SK-N-MC (cell line): ENCODE data around the gene CBFB.

Source experiments
- DNase-seq: peaks from one replicate; pipeline ENCODE4 v3.0.0-alpha.2; 2011; ENCODE audit warnings: low read depth, low spot score
- H3K27ac ChIP-seq: fragments of 200-600 bp; sonication (generic); 2 replicates; pipeline ENCODE4 v1.5.1; 2016; ENCODE audit warnings: mixed run types
- H3K36me3 ChIP-seq: fragments of 200-600 bp; sonication (generic); 2 replicates; pipeline ENCODE4 v1.6.1; 2017; ENCODE audit warnings: antibody characterized with exemption, low read length, mixed read lengths; ENCODE audit not compliant: insufficient read depth
- H3K4me3 ChIP-seq: fragments of 200-600 bp; sonication (generic); 2 replicates; pipeline ENCODE4 v1.5.1; 2016
- H3K9ac ChIP-seq: fragments of 200-600 bp; sonication (generic); 2 replicates; pipeline ENCODE4 v1.8.0; 2017; ENCODE audit warnings: mixed run types, mixed read lengths; ENCODE audit not compliant: insufficient read length
- H3K9me3 ChIP-seq: fragments of 200-600 bp; sonication (generic); 2 replicates; pipeline ENCODE4 v1.6.1; 2017; ENCODE audit warnings: low read depth, mild to moderate bottlenecking, antibody characterized with exemption, low read length, moderate library complexity, mixed read lengths
- EZH2 ChIP-seq: fragments of 200-600 bp; sonication (generic); IDR thresholded peaks from one replicate; pipeline ENCODE4 v1.6.1; 2017; ENCODE audit warnings: antibody characterized with exemption
- FOXP2 ChIP-seq: optimal IDR thresholded peaks from 2 replicates; pipeline ENCODE3; 2011; ENCODE audit warnings: mild to moderate bottlenecking, moderate library complexity; ENCODE audit not compliant: insufficient read depth; ENCODE audit errors: extremely low read length, control extremely low read depth
- POLR2AphosphoS5 ChIP-seq: IDR thresholded peaks from 2 replicates; pipeline ENCODE4 v1.6.1; 2012; ENCODE audit warnings: mild to moderate bottlenecking, low read depth, low read length, borderline replicate concordance

CBFB gene

GRCh38 chr16:67021321-67021720, 7.6 kb upstream of the CBFB start:
- Histone ChIP-seq H3K4me3 (no peak overlapping the region), H3K9ac (no peak overlapping the region), H3K36me3 (no peaks in the 10 kb centered on the region), H3K27ac (no peak overlapping the region), H3K9me3 (no peaks in the 10 kb centered on the region)
- DNase-seq: no peak
- TF ChIP-seq FOXP2: no peak
- no peak for TF ChIP-seq EZH2
- TF ChIP-seq POLR2AphosphoS5: no peak

DNA sequence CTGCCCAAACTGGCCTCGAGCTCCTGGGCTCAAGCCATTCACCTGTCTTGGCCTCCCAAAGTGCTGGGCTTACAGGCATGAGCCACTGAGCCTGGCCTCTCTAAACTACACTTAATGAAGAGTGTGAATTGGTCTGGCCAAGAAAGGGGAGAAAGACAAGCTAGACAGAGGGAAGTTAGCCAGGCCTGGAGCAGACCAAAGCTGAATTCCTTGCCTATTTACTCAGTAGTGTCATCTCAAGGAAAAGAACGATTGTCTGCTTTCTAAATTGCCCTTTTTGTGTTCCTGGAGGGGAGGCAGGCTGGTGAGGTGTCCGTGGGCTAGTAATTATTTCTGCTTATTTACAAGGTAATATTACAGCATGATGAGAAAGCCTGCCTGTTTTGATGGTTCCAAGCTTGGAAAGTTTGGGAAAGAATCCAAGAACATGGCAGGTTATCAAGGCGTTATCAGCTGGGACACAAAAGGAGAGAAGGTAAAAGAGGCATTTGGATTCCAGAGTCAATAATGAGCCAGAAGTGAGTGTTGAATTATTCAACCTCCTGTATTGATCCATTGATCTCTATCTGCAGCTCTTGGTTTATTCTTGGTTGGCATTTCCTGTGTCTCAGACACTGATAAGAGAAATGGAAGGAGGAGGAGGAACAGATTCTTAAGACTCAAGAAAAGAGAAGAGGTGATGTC, 6.3 kb upstream of the CBFB start:
- DNase-seq: no peak
- no peak for TF ChIP-seq EZH2
- no peak for TF ChIP-seq POLR2AphosphoS5
- TF ChIP-seq FOXP2: no peak
- Histone ChIP-seq H3K27ac (no peak overlapping the region; the same call in 1 of the 2 replicates), H3K4me3 (no peak overlapping the region), H3K9me3 (no peaks in the 10 kb centered on the region), H3K9ac (no peak overlapping the region), H3K36me3 (no peaks in the 10 kb centered on the region)

DNA sequence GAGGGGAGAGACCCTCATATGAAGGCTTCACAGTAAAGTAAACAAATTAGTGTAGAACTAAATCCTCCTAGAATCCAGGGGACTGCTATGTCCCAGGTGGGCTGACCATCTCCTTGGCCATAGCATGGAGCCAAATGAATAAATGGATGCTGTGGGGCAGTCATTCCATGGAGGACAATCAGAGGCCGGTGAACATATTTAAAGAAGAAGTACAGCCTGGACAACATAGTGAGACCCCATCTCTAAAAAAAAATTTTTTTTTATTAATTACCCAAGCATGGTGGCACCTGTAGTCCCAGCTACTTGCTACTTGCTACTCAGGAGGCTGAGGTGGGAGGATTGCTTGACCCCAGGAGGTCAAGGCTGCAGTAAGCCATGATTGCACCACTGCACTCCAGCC, 5.3 kb upstream of the CBFB start:
- Histone ChIP-seq H3K9me3 (no peaks in the 10 kb centered on the region), H3K27ac (peak overlapping the region; percentile 90; the same call in 1 of the 2 replicates), H3K4me3 (no peak overlapping the region), H3K9ac (no peak overlapping the region), H3K36me3 (no peaks in the 10 kb centered on the region)
- no peak for DNase-seq
- TF ChIP-seq FOXP2 (no peak), EZH2 (no peak)

GRCh38 chr16:67024384-67025209, 4.4 kb upstream of the CBFB start:
- peak overlapping the region; percentile 90 for H3K27ac ChIP-seq
- no peaks in the 10 kb centered on the region for H3K36me3 ChIP-seq
- H3K4me3 ChIP-seq: peak overlapping the region; percentile 26
- no peak overlapping the region for H3K9ac ChIP-seq
- DNase-seq: peak; percentile 76
- TF ChIP-seq FOXP2 (no peak), POLR2AphosphoS5 (no peak; the same call in 1 of the 2 replicates), EZH2 (no peak)
- no peaks in the 10 kb centered on the region for H3K9me3 ChIP-seq

DNA sequence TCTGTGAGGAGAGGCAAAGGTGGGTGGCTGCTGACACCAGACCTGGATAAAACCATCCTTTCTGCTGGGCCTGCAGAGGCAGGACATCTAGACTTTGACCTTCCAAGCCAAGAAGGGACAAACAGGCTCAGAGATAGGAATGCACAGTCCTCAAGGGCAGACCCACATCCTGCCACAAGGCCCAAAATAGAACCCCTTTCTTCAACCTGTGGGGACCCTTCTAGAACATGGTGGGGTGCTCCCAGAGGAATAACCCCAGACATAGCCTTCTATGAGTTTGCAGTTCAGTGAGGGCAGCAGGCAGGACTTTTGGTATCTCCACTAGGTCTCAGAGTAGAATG, 3.8 kb upstream of the CBFB start:
- no peak for TF ChIP-seq EZH2
- no peak for TF ChIP-seq FOXP2
- H3K27ac ChIP-seq: peak overlapping the region; percentile 90
- peak overlapping the region; percentile 17; the same call in 1 of the 2 replicates for H3K4me3 ChIP-seq
- H3K9me3 ChIP-seq: no peaks in the 10 kb centered on the region
- no peak for DNase-seq
- H3K9ac ChIP-seq: no peak overlapping the region
- H3K36me3 ChIP-seq: no peaks in the 10 kb centered on the region

DNA sequence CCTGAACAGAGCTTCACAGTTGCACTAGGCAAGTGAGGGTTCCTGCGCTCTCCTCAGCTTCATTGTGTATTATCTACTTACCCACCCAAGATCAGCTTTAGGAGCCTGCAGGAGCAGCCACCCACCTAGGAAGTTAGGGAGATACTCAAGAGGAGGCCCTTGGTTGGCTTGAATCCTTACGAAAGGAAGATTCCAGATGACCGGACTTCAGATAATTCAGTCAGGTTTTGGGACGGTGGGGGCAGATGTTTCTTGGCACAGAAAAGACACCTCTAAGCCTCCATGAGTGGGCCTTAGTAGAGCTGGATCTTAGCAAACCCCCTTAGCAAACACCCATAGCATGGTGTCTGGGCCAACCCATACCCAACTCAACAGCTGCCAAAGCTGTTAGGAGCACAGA, 2.4 kb upstream of the CBFB start:
- no peak for DNase-seq
- no peak overlapping the region for H3K4me3 ChIP-seq
- no peak overlapping the region for H3K9ac ChIP-seq
- H3K27ac ChIP-seq: no peak overlapping the region
- TF ChIP-seq POLR2AphosphoS5 (no peak), FOXP2 (no peak), EZH2 (no peak)
- H3K36me3 ChIP-seq: no peaks in the 10 kb centered on the region
- H3K9me3 ChIP-seq: no peaks in the 10 kb centered on the region

DNA sequence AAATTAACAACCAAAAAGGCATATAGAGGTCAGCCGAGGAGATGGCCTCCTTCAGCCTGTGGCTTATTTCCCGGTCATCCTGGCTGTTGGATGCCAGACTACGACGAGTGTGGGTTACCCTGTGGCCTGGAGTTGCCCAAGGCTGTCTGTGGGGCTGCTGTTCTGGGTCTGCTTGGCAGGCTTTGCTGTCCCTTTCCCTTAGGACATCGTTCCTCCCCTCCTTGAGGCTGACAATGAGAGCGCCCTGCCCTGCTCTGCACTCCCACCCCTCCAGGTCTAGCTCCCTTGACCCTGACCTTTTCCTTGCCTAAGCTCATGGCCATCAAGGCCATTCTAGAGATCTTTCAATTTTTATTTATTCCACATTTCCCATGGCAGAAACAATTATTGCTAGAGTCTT, 1.9 kb upstream of the CBFB start:
- H3K9me3 ChIP-seq: no peaks in the 10 kb centered on the region
- DNase-seq: no peak
- peaks cover 4% of the 10 kb centered on the region for H3K36me3 ChIP-seq
- no peak overlapping the region for H3K4me3 ChIP-seq
- H3K9ac ChIP-seq: no peak overlapping the region
- TF ChIP-seq EZH2: no peak
- TF ChIP-seq FOXP2: no peak
- no peak for TF ChIP-seq POLR2AphosphoS5
- no peak overlapping the region for H3K27ac ChIP-seq

DNA sequence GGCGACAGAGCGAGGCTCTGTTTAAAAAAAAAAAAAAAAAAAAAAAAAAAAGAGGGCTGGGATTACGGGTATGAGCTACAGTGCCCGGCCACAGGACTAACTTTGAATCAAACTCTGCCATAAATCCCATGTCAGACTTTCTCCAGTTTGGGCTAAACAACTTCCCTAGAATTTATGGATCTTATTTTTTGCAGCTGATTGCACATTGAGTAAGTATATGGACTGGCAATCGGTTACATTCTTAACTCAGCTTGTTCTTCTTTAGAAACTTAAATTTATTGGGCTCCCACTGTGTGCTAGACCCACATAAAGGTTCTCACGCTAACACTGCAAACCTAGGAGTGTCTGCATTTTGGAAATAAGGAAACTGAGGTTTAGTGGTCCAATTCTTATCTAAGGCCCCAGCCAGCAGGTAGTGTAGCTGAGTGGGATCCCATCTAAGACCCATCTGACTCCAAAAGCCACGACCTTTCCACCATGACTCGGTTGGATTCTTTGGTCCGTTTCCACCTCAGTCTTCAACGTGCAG, 718 bp upstream of the CBFB start:
- no peaks in the 10 kb centered on the region for H3K9me3 ChIP-seq
- H3K4me3 ChIP-seq: peak overlapping the region; percentile 80
- H3K36me3 ChIP-seq: peaks cover 12% of the 10 kb centered on the region
- no peak for TF ChIP-seq EZH2
- no peak for TF ChIP-seq POLR2AphosphoS5
- TF ChIP-seq FOXP2: no peak
- DNase-seq: no peak
- H3K9ac ChIP-seq: peak overlapping the region; percentile 78
- H3K27ac ChIP-seq: peak overlapping the region; percentile 89
